Endothelial cell of umbilical vein (primary cell): Measurements from ENCODE around the gene CROCC2. TPM values are rescaled to one million over a fixed set of nuclear protein-coding genes. Genes with fewer than 3 reads are reported as not detected.

Experiments used
- BruUV-seq: library from RNA; stranded (reverse); fragments of 400-500 nt; replicated peaks from 2 replicates; lab custom pipeline; 2021; lab: Mats Ljungman, UMichigan
- CTCF ChIA-PET: fragments of 300-600, 350-600 bp; sonication (Branson Sonifier 250); formaldehyde crosslinking; loops from one replicate; lab custom pipeline; 2021; ENCODE audit warnings: antibody characterized with exemption, inconsistent platforms; lab: Charles Lee
- POLR2A ChIA-PET: fragments of 300-600, 350-600 bp; sonication (Branson Sonifier 250); formaldehyde crosslinking; loops from one replicate; lab custom pipeline; 2021; ENCODE audit warnings: antibody characterized with exemption, inconsistent platforms; lab: Charles Lee
- DNase-seq: peaks from one replicate; pipeline ENCODE4 v3.0.0-alpha.2; 2011; ENCODE audit warnings: low read depth, low spot score
- FAIRE-seq: peaks from 2 replicates; lab custom pipeline; 2011; peaks lifted over from hg19 to GRCh38; lab: Jason Lieb, UNC
- H2AFZ ChIP-seq: 2 replicates; pipeline ENCODE4 v1.6.0; 2012; ENCODE audit warnings: low read depth, low read length, control low read depth, inconsistent platforms
- H3K27ac ChIP-seq: 2 replicates; pipeline ENCODE4 v1.5.1; 2011; ENCODE audit warnings: low read depth, mild to moderate bottlenecking, control low read depth, low read length, moderate library complexity; ENCODE audit not compliant: insufficient read depth
- H3K27me3 ChIP-seq, 2 experiments: 2 replicates each; pipeline versions ENCODE4 v1.6.0 to v1.6.1; 2011; ENCODE audit warnings: low read length in 2 of 2, mixed read lengths in 1 of 2; ENCODE audit not compliant: control insufficient read depth in 2 of 2, insufficient read depth in 2 of 2
- H3K36me3 ChIP-seq, 2 experiments: 2 replicates in 1 of 2; 3 replicates in 1 of 2; pipeline ENCODE4 v1.5.1; 2011; ENCODE audit warnings: low read length in 2 of 2, mild to moderate bottlenecking in 1 of 2, moderate library complexity in 1 of 2; ENCODE audit not compliant: control insufficient read depth in 2 of 2, insufficient read depth in 2 of 2; ENCODE audit errors: extremely low read depth in 1 of 2
- H3K4me1 ChIP-seq: 3 replicates; pipeline ENCODE4 v1.5.1; 2011; ENCODE audit warnings: mild to moderate bottlenecking, low read length; ENCODE audit not compliant: control insufficient read depth, insufficient read depth; ENCODE audit errors: extremely low read depth
- H3K4me2 ChIP-seq: 2 replicates; pipeline ENCODE4 v1.6.1; 2011; ENCODE audit warnings: low read length, control low read depth, mixed read lengths; ENCODE audit not compliant: insufficient read depth
- H3K4me3 ChIP-seq, 3 experiments: fragments of 200-600 bp in 1 of 3; sonication (generic), shearing (Covaris generic) in 1 of 3; replicated peaks in 1 of 3; 2 replicates each; pipeline ENCODE4 v1.5.1; 2011 to 2016; ENCODE audit warnings: control low read depth in 3 of 3, low read length in 3 of 3, mild to moderate bottlenecking in 2 of 3, inconsistent platforms in 1 of 3, low read depth in 1 of 3, moderate library complexity in 1 of 3; ENCODE audit not compliant: insufficient read depth in 1 of 3
- H3K79me2 ChIP-seq: 2 replicates; pipeline ENCODE4 v1.6.0; 2012; ENCODE audit warnings: low read length, inconsistent platforms; ENCODE audit not compliant: control insufficient read depth, insufficient read depth
- H3K9ac ChIP-seq: replicated peaks from 2 replicates; pipeline ENCODE3; 2011; ENCODE audit warnings: low read length, control low read depth; ENCODE audit not compliant: insufficient read depth; ENCODE audit errors: extremely low read depth
- H3K9me1 ChIP-seq: replicated peaks from 3 replicates; pipeline ENCODE4 v1.6.0; 2011; ENCODE audit warnings: mild to moderate bottlenecking, low read length; ENCODE audit not compliant: control insufficient read depth, insufficient read depth; ENCODE audit errors: extremely low read depth
- H3K9me3 ChIP-seq: replicated peaks from 2 replicates; pipeline ENCODE4 v1.5.1; 2012; ENCODE audit warnings: low read length, inconsistent platforms; ENCODE audit not compliant: control insufficient read depth, insufficient read depth
- H4K20me1 ChIP-seq: replicated peaks from 2 replicates; pipeline ENCODE3; 2011; ENCODE audit warnings: mild to moderate bottlenecking, low read length; ENCODE audit not compliant: control insufficient read depth, insufficient read depth; ENCODE audit errors: extremely low read depth
- EZH2 ChIP-seq: IDR thresholded peaks from 2 replicates; pipeline ENCODE4 v1.6.1; 2012; ENCODE audit warnings: borderline replicate concordance, low read depth, mild to moderate bottlenecking, moderate library complexity, low read length, inconsistent platforms; ENCODE audit not compliant: severe bottlenecking
- FOS ChIP-seq: IDR thresholded peaks from 2 replicates; pipeline ENCODE4 v1.6.1; 2011; ENCODE audit warnings: mild to moderate bottlenecking, low read length, moderate library complexity, borderline replicate concordance; ENCODE audit not compliant: insufficient read depth
- GATA2 ChIP-seq: IDR thresholded peaks from 2 replicates; pipeline ENCODE4 v1.7.0; 2011; ENCODE audit warnings: low read depth, mild to moderate bottlenecking, moderate library complexity, mixed read lengths, low read length; ENCODE audit not compliant: insufficient read length, insufficient read depth
- JUN ChIP-seq: IDR thresholded peaks from 2 replicates; pipeline ENCODE4 v1.6.1; 2011; ENCODE audit warnings: borderline replicate concordance, low read depth; ENCODE audit not compliant: insufficient read length, insufficient read depth
- MYC ChIP-seq: IDR thresholded peaks from one replicate; pipeline ENCODE4 v1.6.1; 2011; ENCODE audit warnings: mild to moderate bottlenecking, low read depth, low read length
- POLR2A ChIP-seq: IDR thresholded peaks from 2 replicates; pipeline ENCODE4 v1.6.1; 2012; ENCODE audit warnings: low read depth, mild to moderate bottlenecking, control low read depth, low read length
- POLR2AphosphoS5 ChIP-seq: IDR thresholded peaks from 2 replicates; pipeline ENCODE4 v1.6.1; 2012; ENCODE audit warnings: low read depth, mild to moderate bottlenecking, control low read depth, low read length, moderate library complexity; ENCODE audit not compliant: insufficient read depth
- dilution Hi-C: fragments of 300-500 bp; cut with MboI; formaldehyde crosslinking; loops from one replicate; pipeline ENCODE4 v1.15.0; 2019; ENCODE audit warnings: low sequenced_read_pairs; ENCODE audit not compliant: extremely low pct_ligation_motif_present
- intact Hi-C: fragments of 100-400 bp; cut with micrococcal nuclease; formaldehyde crosslinking; loops from one replicate; pipeline ENCODE4 v1.10.0; 2022
- polyA plus RNA-seq, 4 experiments: library from polyadenylated mRNA; depleted of rRNA in 3 of 4; stranded (reverse) in 3 of 4; unstranded in 1 of 4; fragments of >200 nt; gene quantifications; 2 replicates each; pipeline versions ENCODE4 v1.2.1 to v1.2.3, GENCODE V29; 2011 to 2012; ENCODE audit warnings: missing spikeins in 1 of 4
- total RNA-seq: library from RNA; stranded (reverse); gene quantifications from 2 replicates; pipeline ENCODE4 v1.2.3, GENCODE V29; 2021
- TF ChIP-seq, protein P1 (sequence below), 2 donors: IDR thresholded peaks; 1 replicate in 1 of 2; 2 replicates in 1 of 2; pipeline ENCODE4 v1.5.1; 2011; ENCODE audit warnings: low read length in 2 of 2, mild to moderate bottlenecking in 2 of 2, moderate library complexity in 2 of 2, control low read depth in 1 of 2, inconsistent platforms in 1 of 2, low read depth in 1 of 2; ENCODE audit not compliant: insufficient read depth in 1 of 2; ENCODE audit errors: extremely low read depth in 1 of 2
- TF ChIP-seq, protein P2 (sequence below): IDR thresholded peaks from 2 replicates; pipeline ENCODE4 v1.6.1; 2011; ENCODE audit not compliant: insufficient read depth, insufficient read length

Gene CROCC2
- total and polyA plus RNA-seq, 2 donors (not counting 3 experiments of a cell fraction or from before 2014, with no cell fraction given): not detected

DNA sequence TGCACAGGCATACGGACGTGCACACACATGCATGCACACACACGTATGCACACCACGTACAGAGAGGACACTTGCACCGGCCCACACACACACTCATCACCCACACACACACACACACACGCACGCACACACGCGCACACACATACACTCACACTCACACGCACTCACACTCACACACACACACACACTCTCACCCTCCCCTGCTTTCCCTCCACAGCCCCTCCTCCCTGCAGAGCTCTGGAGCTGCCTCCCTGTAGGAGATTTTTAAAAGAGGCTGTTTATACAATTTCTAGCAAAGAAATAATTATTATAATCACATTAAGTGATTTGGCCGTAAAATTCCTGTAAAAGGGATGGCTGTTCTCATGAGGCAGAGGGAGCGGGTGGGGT lies 55.8 kb downstream of the CROCC2 start:
- H3K4me1 ChIP-seq: no peaks in the 10 kb centered on the region
- ChIA-PET CTCF (no interaction called here), POLR2A (no interaction called here)
- no peak for DNase-seq
- no peak overlapping the region for H2AFZ ChIP-seq
- FAIRE-seq: no peak
- no TSS peak for BruUV-seq
- H4K20me1 ChIP-seq: no peaks in the 10 kb centered on the region
- no peak overlapping the region for H3K4me3 ChIP-seq
- no peak overlapping the region for H3K4me2 ChIP-seq
- TF ChIP-seq FOS: no peak
- no peak overlapping the region for H3K9ac ChIP-seq
- no peaks in the 10 kb centered on the region for H3K36me3 ChIP-seq
- no peaks in the 10 kb centered on the region for H3K9me1 ChIP-seq
- dilution Hi-C loops (no loop called here), intact Hi-C loops (no loop called here)
- no peaks in the 10 kb centered on the region for H3K27me3 ChIP-seq
- H3K27ac ChIP-seq: no peak overlapping the region
- no peaks in the 10 kb centered on the region for H3K79me2 ChIP-seq
- no peaks in the 10 kb centered on the region for H3K9me3 ChIP-seq

DNA sequence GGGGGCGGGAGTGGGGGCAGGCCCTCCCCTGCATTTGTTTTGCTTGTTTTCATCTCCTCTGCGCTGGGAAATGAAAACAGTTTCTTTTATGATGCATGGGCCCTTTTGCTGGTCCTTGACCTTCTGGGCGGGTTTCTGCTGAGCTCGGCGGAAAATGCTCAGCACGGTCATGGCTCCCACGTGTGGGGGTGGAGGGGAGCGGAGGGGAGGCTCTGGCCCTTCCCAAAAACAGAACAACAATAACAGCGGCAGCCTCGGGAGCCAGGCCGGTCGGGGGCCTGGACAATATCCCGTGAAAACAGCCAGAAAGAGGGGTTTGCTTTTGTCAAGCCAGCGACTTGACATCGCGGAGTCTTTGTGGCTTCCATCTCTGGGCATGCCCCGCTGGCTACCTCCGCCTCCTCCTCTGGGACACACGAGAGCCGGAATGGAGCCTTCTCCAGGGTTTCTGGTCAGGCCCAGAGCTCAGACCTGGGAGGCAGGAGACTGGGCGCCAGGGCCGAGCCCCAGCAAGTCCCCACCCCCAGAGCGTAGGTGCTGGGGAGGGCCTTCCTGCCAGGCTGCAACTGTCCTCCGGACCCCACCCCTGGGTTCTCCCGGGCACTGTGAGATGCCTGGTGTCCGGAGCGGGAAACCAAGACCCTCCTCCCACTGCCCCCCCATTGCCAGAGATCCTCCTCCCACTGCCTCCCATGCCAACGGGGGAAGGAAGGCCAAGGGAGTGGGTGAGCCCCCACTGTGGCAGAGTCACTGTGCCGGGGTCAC lies 56.3 kb downstream of the CROCC2 start:
- dilution Hi-C loops (no loop called here), intact Hi-C loops (no loop called here)
- CTCF ChIA-PET: no interaction called here

More for the DNA sequence above, 56.3 kb downstream of the CROCC2 start:
- DNase-seq: peak; percentile 32
- Histone ChIP-seq H3K4me2 (no peak overlapping the region), H3K9ac (no peak overlapping the region), H3K79me2 (no peaks in the 10 kb centered on the region), H3K27ac (no peak overlapping the region), H3K4me1 (no peaks in the 10 kb centered on the region), H3K27me3 (no peaks in the 10 kb centered on the region), H3K36me3 (no peaks in the 10 kb centered on the region), H3K9me3 (no peaks in the 10 kb centered on the region), H3K4me3 (no peak overlapping the region), H3K9me1 (no peaks in the 10 kb centered on the region), H2AFZ (no peak overlapping the region), H4K20me1 (no peaks in the 10 kb centered on the region)
- FAIRE-seq: no peak
- POLR2A ChIA-PET: no interaction called here
- no peak for TF ChIP-seq JUN
- TF ChIP-seq GATA2: no peak
- TF ChIP-seq, protein P1, sequence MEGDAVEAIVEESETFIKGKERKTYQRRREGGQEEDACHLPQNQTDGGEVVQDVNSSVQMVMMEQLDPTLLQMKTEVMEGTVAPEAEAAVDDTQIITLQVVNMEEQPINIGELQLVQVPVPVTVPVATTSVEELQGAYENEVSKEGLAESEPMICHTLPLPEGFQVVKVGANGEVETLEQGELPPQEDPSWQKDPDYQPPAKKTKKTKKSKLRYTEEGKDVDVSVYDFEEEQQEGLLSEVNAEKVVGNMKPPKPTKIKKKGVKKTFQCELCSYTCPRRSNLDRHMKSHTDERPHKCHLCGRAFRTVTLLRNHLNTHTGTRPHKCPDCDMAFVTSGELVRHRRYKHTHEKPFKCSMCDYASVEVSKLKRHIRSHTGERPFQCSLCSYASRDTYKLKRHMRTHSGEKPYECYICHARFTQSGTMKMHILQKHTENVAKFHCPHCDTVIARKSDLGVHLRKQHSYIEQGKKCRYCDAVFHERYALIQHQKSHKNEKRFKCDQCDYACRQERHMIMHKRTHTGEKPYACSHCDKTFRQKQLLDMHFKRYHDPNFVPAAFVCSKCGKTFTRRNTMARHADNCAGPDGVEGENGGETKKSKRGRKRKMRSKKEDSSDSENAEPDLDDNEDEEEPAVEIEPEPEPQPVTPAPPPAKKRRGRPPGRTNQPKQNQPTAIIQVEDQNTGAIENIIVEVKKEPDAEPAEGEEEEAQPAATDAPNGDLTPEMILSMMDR (IDR thresholded peaks at IDR 0.05; ENCODE audit: extremely low read depth in 1 of 2, insufficient read depth in 1 of 2, low read depth in 1 of 2, low read length in 2 of 2): no peak
- TF ChIP-seq POLR2A: no peak
- TF ChIP-seq EZH2: no peak
- TF ChIP-seq FOS: no peak
- TF ChIP-seq POLR2AphosphoS5: no peak
- TF ChIP-seq, protein P2, sequence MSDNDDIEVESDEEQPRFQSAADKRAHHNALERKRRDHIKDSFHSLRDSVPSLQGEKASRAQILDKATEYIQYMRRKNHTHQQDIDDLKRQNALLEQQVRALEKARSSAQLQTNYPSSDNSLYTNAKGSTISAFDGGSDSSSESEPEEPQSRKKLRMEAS: no peak
- TF ChIP-seq MYC: no peak
- no TSS peak for BruUV-seq
